ENCODE results near the gene TESK1.
A peak's percentile ranks its signal among the peaks of the same experiment; 100 is the strongest.

TESK1 gene

GRCh38 chr9:35604578-35605350, at the start of gene TESK1:
TESK1 (plus strand) TSS chr9:35605262; CDS start chr9:35605620, 358 bp downstream.
- H3K27me3 ChIP-seq (ENCODE audit: control insufficient read depth in 1 of 2, insufficient read depth in 2 of 2, low read length in 2 of 2): no peaks in the 10 kb centered on the region
- peaks cover 38% of the 10 kb centered on the region for H3K4me1 ChIP-seq (ENCODE audit: control insufficient read depth, insufficient read depth, low read length)
- peaks cover 17 to 18% of the 10 kb centered on the region in 2 donors for H3K36me3 ChIP-seq (ENCODE audit: control insufficient read depth in 2 of 2, insufficient read depth in 2 of 2, low read length in 2 of 2)
- peak within 1 kb of the TSS; percentile 87 to 89 for H3K9ac ChIP-seq (ENCODE audit: low read length in 2 of 2)
- H3K9me3 ChIP-seq (ENCODE audit: control insufficient read depth in 2 of 2, low read length in 2 of 2): no peaks in the 10 kb centered on the region
- H3K4me3 ChIP-seq (ENCODE audit: low read length in 2 of 2): peak within 1 kb of the TSS; percentile 89 to 96
- H3K27ac ChIP-seq (ENCODE audit: low read length): peak within 1 kb of the TSS; percentile 92

- Histone ChIP-seq H3K9me3 (ENCODE audit: control insufficient read depth in 2 of 2, low read length in 2 of 2) (no peaks in the 10 kb centered on the region), H3K27ac (ENCODE audit: low read length) (peak overlapping the region; percentile 31), H3K36me3 (ENCODE audit: control insufficient read depth in 2 of 2, insufficient read depth in 2 of 2, low read length in 2 of 2) (peaks cover 46 to 47% of the 10 kb centered on the region in 2 donors), H3K4me1 (ENCODE audit: control insufficient read depth, insufficient read depth, low read length) (peaks cover 19% of the 10 kb centered on the region), H3K9ac (ENCODE audit: low read length in 2 of 2) (no peak overlapping the region), H3K4me3 (ENCODE audit: low read length in 2 of 2) (no peak overlapping the region), H3K27me3 (ENCODE audit: control insufficient read depth in 1 of 2, insufficient read depth in 2 of 2, low read length in 2 of 2) (no peaks in the 10 kb centered on the region)
These were observed 49.2 kb upstream of the TESK1 start for GRCh38 chr9:35555881-35556280.

- no peak overlapping the region for H3K4me3 ChIP-seq (ENCODE audit: low read length in 2 of 2)
- no peaks in the 10 kb centered on the region for H3K9me3 ChIP-seq (ENCODE audit: control insufficient read depth in 2 of 2, low read length in 2 of 2)
- H3K27me3 ChIP-seq (ENCODE audit: control insufficient read depth in 1 of 2, insufficient read depth in 2 of 2, low read length in 2 of 2): no peaks in the 10 kb centered on the region
- H3K9ac ChIP-seq (ENCODE audit: low read length in 2 of 2): no peak overlapping the region
- peaks cover 23% of the 10 kb centered on the region for H3K4me1 ChIP-seq (ENCODE audit: control insufficient read depth, insufficient read depth, low read length)
- H3K36me3 ChIP-seq (ENCODE audit: control insufficient read depth in 2 of 2, insufficient read depth in 2 of 2, low read length in 2 of 2): peaks cover 50% of the 10 kb centered on the region in 2 donors
- no peak overlapping the region for H3K27ac ChIP-seq (ENCODE audit: low read length)
These were observed 48.3 kb upstream of the TESK1 start for GRCh38 chr9:35556776-35557175.

- Histone ChIP-seq H3K36me3 (ENCODE audit: control insufficient read depth in 2 of 2, insufficient read depth in 2 of 2, low read length in 2 of 2) (peaks cover 50% of the 10 kb centered on the region in 2 donors), H3K9ac (ENCODE audit: low read length in 2 of 2) (no peak overlapping the region), H3K9me3 (ENCODE audit: control insufficient read depth in 2 of 2, low read length in 2 of 2) (no peaks in the 10 kb centered on the region), H3K4me1 (ENCODE audit: control insufficient read depth, insufficient read depth, low read length) (peaks cover 25% of the 10 kb centered on the region), H3K4me3 (ENCODE audit: low read length in 2 of 2) (no peak overlapping the region), H3K27me3 (ENCODE audit: control insufficient read depth in 1 of 2, insufficient read depth in 2 of 2, low read length in 2 of 2) (no peaks in the 10 kb centered on the region), H3K27ac (ENCODE audit: low read length) (no peak overlapping the region)
These were observed 47.7 kb upstream of the TESK1 start for GRCh38 chr9:35557320-35557719.

- no peak overlapping the region for H3K9ac ChIP-seq (ENCODE audit: low read length in 2 of 2)
- no peaks in the 10 kb centered on the region for H3K27me3 ChIP-seq (ENCODE audit: control insufficient read depth in 1 of 2, insufficient read depth in 2 of 2, low read length in 2 of 2)
- H3K4me3 ChIP-seq (ENCODE audit: low read length in 2 of 2): no peak overlapping the region
- H3K4me1 ChIP-seq (ENCODE audit: control insufficient read depth, insufficient read depth, low read length): peaks cover 24% of the 10 kb centered on the region
- H3K27ac ChIP-seq (ENCODE audit: low read length): no peak overlapping the region
- H3K9me3 ChIP-seq (ENCODE audit: control insufficient read depth in 2 of 2, low read length in 2 of 2): no peaks in the 10 kb centered on the region
- peaks cover 50 to 55% of the 10 kb centered on the region in 2 donors for H3K36me3 ChIP-seq (ENCODE audit: control insufficient read depth in 2 of 2, insufficient read depth in 2 of 2, low read length in 2 of 2)
These were observed 46.9 kb upstream of the TESK1 start for GRCh38 chr9:35558185-35558584.

- Histone ChIP-seq H3K27ac (ENCODE audit: low read length) (no peak overlapping the region), H3K9me3 (ENCODE audit: control insufficient read depth in 2 of 2, low read length in 2 of 2) (no peaks in the 10 kb centered on the region), H3K4me3 (ENCODE audit: low read length in 2 of 2) (no peak overlapping the region), H3K27me3 (ENCODE audit: control insufficient read depth in 1 of 2, insufficient read depth in 2 of 2, low read length in 2 of 2) (no peaks in the 10 kb centered on the region), H3K9ac (ENCODE audit: low read length in 2 of 2) (no peak overlapping the region), H3K4me1 (ENCODE audit: control insufficient read depth, insufficient read depth, low read length) (peaks cover 31% of the 10 kb centered on the region), H3K36me3 (ENCODE audit: control insufficient read depth in 2 of 2, insufficient read depth in 2 of 2, low read length in 2 of 2) (peaks cover 47 to 54% of the 10 kb centered on the region in 2 donors)
These were observed 45.1 kb upstream of the TESK1 start for GRCh38 chr9:35559792-35560530.

- Histone ChIP-seq H3K36me3 (ENCODE audit: control insufficient read depth in 2 of 2, insufficient read depth in 2 of 2, low read length in 2 of 2) (peaks cover 39 to 46% of the 10 kb centered on the region in 2 donors), H3K9me3 (ENCODE audit: control insufficient read depth in 2 of 2, low read length in 2 of 2) (no peaks in the 10 kb centered on the region), H3K9ac (ENCODE audit: low read length in 2 of 2) (no peak overlapping the region), H3K27ac (ENCODE audit: low read length) (peak overlapping the region; percentile 41), H3K4me3 (ENCODE audit: low read length in 2 of 2) (no peak overlapping the region), H3K4me1 (ENCODE audit: control insufficient read depth, insufficient read depth, low read length) (peaks cover 35% of the 10 kb centered on the region), H3K27me3 (ENCODE audit: control insufficient read depth in 1 of 2, insufficient read depth in 2 of 2, low read length in 2 of 2) (no peaks in the 10 kb centered on the region)
These were observed 44.3 kb upstream of the TESK1 start for GRCh38 chr9:35560625-35561337.

GRCh38 chr9:35561468-35562261, 43.4 kb upstream of the TESK1 start:
- Histone ChIP-seq H3K9me3 (ENCODE audit: control insufficient read depth in 2 of 2, low read length in 2 of 2) (no peaks in the 10 kb centered on the region), H3K27ac (ENCODE audit: low read length) (peak overlapping the region; percentile 86), H3K4me1 (ENCODE audit: control insufficient read depth, insufficient read depth, low read length) (peaks cover 35% of the 10 kb centered on the region), H3K9ac (ENCODE audit: low read length in 2 of 2) (no peak overlapping the region), H3K27me3 (ENCODE audit: control insufficient read depth in 1 of 2, insufficient read depth in 2 of 2, low read length in 2 of 2) (no peaks in the 10 kb centered on the region), H3K36me3 (ENCODE audit: control insufficient read depth in 2 of 2, insufficient read depth in 2 of 2, low read length in 2 of 2) (peaks cover 30 to 39% of the 10 kb centered on the region in 2 donors), H3K4me3 (ENCODE audit: low read length in 2 of 2) (no peak overlapping the region)

- Histone ChIP-seq H3K4me3 (ENCODE audit: low read length in 2 of 2) (peak overlapping the region; percentile 36 to 61), H3K36me3 (ENCODE audit: control insufficient read depth in 2 of 2, insufficient read depth in 2 of 2, low read length in 2 of 2) (peaks cover 16 to 25% of the 10 kb centered on the region in 2 donors), H3K27ac (ENCODE audit: low read length) (peak overlapping the region; percentile 86), H3K9ac (ENCODE audit: low read length in 2 of 2) (peak overlapping the region; percentile 59 to 69), H3K27me3 (ENCODE audit: control insufficient read depth in 1 of 2, insufficient read depth in 2 of 2, low read length in 2 of 2) (no peaks in the 10 kb centered on the region), H3K9me3 (ENCODE audit: control insufficient read depth in 2 of 2, low read length in 2 of 2) (no peaks in the 10 kb centered on the region), H3K4me1 (ENCODE audit: control insufficient read depth, insufficient read depth, low read length) (peaks cover 35% of the 10 kb centered on the region)
These were observed 41.9 kb upstream of the TESK1 start for GRCh38 chr9:35562895-35563780.
